Measurements from ENCODE around the gene SLC16A3. TPM values are rescaled to one million over a fixed set of nuclear protein-coding genes. Genes with fewer than 3 reads are reported as not detected.
"Not testable (repeated sequence)": the region's sequence is repeated elsewhere in the genome, so short reads cannot be mapped to it uniquely, and the experiment has no call there.

Gene SLC16A3
- total RNA-seq, 1 donor from 2014 or later, result 115 TPM

DNA sequence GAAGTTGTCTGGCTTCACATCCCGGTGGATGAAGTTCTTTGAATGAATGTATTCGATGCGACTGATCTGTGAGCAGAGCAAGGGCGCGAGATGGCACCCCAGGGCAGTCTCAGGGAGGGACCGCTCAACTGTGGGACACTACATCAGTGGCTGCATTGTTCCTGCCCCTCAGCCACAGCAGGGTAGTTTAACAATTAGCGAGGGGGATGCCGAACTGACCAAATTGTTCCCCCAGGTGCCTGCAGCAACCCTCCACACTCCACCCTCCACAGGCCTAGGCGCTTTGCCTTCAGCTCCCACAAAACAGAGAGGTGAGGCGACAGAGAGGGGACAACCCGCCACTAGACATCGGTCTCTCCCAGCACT, 24.3 kb downstream of the SLC16A3 start:
- H3K27me3 Mint-ChIP-seq (ENCODE audit: insufficient read depth), result no peaks in the 10 kb centered on the region
- peaks cover 50% of the 10 kb centered on the region for H3K36me3 Mint-ChIP-seq (ENCODE audit: low read depth)
- peaks cover 8% of the 10 kb centered on the region for H3K4me1 Mint-ChIP-seq (ENCODE audit: low read depth)
- intact Hi-C loops (cut with micrococcal nuclease), result no loop called here
- no peak overlapping the region for H3K4me3 Mint-ChIP-seq
- DNase-seq (ENCODE audit: low spot score), result no peak
- H3K9me3 Mint-ChIP-seq, result no peaks in the 10 kb centered on the region
- H3K27ac Mint-ChIP-seq, result no peak overlapping the region

DNA sequence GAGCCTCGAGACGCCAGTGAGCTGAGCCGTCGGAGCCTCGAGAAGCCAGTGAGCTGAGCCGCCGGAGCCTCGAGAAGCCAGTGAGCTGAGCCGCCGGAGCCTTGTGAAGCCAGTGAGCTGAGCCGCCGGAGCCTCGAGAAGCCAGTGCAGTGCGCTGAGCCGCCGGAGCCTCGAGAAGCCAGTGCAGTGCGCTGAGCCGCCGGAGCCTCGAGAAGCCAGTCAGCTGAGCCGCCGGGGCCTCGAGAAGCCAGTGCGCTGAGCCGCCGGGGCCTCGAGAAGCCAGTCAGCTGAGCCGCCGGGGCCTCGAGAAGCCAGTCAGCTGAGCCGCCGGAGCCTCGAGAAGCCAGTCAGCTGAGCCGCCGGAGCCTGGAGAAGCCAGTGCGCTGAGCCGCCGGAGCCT, 25.3 kb downstream of the SLC16A3 start:
- peaks cover 57% of the 10 kb centered on the region for H3K36me3 Mint-ChIP-seq (ENCODE audit: low read depth)

DNA sequence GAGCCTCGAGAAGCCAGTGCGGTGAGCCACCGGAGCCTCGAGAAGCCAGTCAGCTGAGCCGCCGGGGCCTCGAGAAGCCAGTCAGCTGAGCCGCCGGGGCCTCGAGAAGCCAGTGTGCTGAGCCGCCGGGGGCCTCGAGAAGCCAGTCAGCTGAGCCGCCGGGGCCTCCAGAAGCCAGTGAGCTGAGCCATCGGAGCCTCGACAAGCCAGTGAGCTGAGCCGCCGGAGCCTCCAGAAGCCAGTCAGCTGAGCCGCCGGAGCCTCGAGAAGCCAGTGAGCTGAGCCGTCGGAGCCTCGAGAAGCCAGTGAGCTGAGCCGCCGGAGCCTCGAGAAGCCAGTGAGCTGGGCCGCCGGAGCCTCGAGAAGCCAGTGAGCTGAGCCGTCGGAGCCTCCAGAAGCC, 25.9 kb downstream of the SLC16A3 start:
- H3K4me3 Mint-ChIP-seq; H3K27ac Mint-ChIP-seq; H3K9me3 Mint-ChIP-seq; DNase-seq (ENCODE audit: low spot score); H3K27me3 Mint-ChIP-seq (ENCODE audit: insufficient read depth); intact Hi-C loops (cut with micrococcal nuclease); H3K4me1 Mint-ChIP-seq (ENCODE audit: low read depth): not testable (repeated sequence)
- peaks cover 63% of the 10 kb centered on the region for H3K36me3 Mint-ChIP-seq (ENCODE audit: low read depth)

More for the DNA sequence above, 25.3 kb downstream of the SLC16A3 start:
- H3K4me3 Mint-ChIP-seq; intact Hi-C loops (cut with micrococcal nuclease); DNase-seq (ENCODE audit: low spot score); H3K27me3 Mint-ChIP-seq (ENCODE audit: insufficient read depth); H3K27ac Mint-ChIP-seq; H3K9me3 Mint-ChIP-seq; H3K4me1 Mint-ChIP-seq (ENCODE audit: low read depth): not testable (repeated sequence)

DNA sequence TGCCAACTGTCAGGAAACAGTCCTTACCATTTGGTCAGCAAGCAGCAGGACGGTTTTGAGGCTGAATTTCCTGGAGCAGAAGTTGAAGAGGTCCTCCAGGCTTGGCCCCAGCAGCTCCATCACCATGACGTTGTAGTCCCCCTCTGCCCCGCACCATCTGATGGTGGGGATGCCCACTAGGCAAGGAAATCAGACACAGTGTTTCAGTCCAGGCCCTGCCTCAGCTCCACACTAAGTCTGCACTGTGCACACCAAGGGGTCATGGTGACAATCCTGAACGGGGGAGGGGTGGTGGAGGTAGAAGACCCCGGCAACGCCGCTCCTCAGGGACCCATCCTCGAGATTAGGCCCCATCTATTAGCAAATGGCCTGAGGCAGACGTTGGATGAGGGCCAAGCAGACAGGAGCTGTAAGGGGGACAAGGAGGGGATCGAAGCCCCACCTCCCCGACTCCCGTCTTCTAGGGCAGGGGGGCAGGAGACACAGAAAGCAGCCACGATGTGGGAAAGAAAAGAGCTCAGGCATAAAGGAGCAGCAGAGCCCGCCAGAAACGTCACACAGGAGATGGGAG, 26.6 kb downstream of the SLC16A3 start:
- Mint-ChIP-seq H3K27ac (no peak overlapping the region), H3K4me1 (ENCODE audit: low read depth) (peaks cover 8% of the 10 kb centered on the region), H3K36me3 (ENCODE audit: low read depth) (peaks cover 69% of the 10 kb centered on the region), H3K4me3 (no peak overlapping the region), H3K9me3 (no peaks in the 10 kb centered on the region), H3K27me3 (ENCODE audit: insufficient read depth) (no peaks in the 10 kb centered on the region)
- DNase-seq (ENCODE audit: low spot score), result no peak
- intact Hi-C loops (cut with micrococcal nuclease), result no loop called here

DNA sequence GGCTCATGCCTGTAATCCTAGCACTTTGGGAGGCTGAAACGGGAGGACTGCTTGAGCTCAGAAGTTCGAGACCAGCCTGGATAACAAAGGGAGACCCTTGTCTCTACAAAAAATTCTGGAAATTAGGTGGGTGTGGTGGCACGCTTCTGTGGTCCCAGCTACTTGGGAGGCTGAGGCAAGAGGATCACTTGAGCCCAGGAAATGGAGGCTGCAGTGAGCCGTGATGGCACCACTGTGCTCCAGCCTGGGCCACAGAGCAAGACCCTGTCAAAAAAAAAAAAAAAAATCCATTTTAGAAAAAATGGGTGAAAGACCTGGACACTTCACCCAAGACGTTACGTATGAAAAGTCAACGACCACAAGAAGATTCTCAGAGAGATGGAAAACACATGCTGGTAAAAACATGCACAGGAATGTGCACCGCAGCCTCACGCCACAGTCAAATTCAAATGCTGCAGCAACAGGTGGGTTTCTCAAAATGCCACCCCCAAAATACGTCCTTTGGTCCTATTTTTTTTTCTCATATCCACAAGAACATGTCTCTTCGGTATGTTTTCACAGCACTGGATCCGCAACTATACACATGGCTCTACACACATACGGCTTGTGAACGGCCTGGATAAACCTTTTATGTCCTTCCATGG, 27.5 kb downstream of the SLC16A3 start:
- intact Hi-C loops (cut with micrococcal nuclease), result no loop called here
- peaks cover 72% of the 10 kb centered on the region for H3K36me3 Mint-ChIP-seq (ENCODE audit: low read depth)
- no peaks in the 10 kb centered on the region for H3K27me3 Mint-ChIP-seq (ENCODE audit: insufficient read depth)
- peak overlapping the region; percentile 4 for H3K27ac Mint-ChIP-seq
- no peak for DNase-seq (ENCODE audit: low spot score)
- H3K9me3 Mint-ChIP-seq, result no peaks in the 10 kb centered on the region
- peaks cover 8% of the 10 kb centered on the region for H3K4me1 Mint-ChIP-seq (ENCODE audit: low read depth)
- no peak overlapping the region for H3K4me3 Mint-ChIP-seq

DNA sequence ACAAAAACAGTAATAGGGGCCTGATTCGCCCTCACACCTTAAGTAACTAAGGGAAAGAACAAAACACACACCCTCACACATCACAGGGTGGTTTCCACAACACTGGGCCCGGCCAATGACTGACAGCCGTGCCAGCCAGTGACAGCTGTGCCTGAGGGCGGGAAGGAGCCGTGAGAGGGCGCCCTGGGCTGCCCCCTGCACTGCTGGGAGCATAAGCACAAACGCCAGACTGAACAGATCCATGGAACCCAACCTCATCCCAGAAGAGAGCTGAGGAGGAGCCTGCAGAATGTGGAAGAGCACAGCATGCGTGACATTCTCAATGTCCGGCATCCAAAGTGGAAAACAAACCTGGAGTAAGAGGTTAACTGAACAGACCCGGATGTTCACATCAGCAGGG, 28.6 kb downstream of the SLC16A3 start:
- no peaks in the 10 kb centered on the region for H3K27me3 Mint-ChIP-seq (ENCODE audit: insufficient read depth)
- H3K36me3 Mint-ChIP-seq (ENCODE audit: low read depth), result peaks cover 73% of the 10 kb centered on the region
- H3K9me3 Mint-ChIP-seq, result no peaks in the 10 kb centered on the region
- H3K27ac Mint-ChIP-seq, result peak overlapping the region; percentile 25
- intact Hi-C loops (cut with micrococcal nuclease), result no loop called here
- H3K4me1 Mint-ChIP-seq (ENCODE audit: low read depth), result peaks cover 8% of the 10 kb centered on the region
- H3K4me3 Mint-ChIP-seq, result no peak overlapping the region
- no peak for DNase-seq (ENCODE audit: low spot score)

DNA sequence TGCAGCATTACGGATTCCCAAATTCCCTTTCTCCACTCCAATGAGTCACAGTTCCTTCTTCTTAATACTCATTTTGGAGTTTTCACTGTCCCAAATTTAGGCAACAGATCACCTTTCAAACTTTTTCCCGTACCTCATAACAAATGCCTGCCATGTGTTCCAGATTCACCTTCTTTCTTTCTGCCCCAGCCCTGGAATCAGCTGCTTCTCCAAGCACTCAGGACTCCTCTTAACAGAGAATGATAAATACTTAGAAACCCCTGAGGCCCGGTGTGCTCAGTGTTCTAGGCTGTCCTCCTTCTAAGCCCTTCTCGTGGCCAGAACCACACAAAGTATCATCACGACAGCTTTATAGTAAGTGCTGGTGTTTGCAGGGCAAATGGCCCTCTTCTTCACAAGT, 29.7 kb downstream of the SLC16A3 start:
- peaks cover 71% of the 10 kb centered on the region for H3K36me3 Mint-ChIP-seq (ENCODE audit: low read depth)
- no peaks in the 10 kb centered on the region for H3K27me3 Mint-ChIP-seq (ENCODE audit: insufficient read depth)
- intact Hi-C loops (cut with micrococcal nuclease), result no loop called here
- H3K9me3 Mint-ChIP-seq, result no peaks in the 10 kb centered on the region
- H3K4me1 Mint-ChIP-seq (ENCODE audit: low read depth), result peaks cover 8% of the 10 kb centered on the region
- no peak for DNase-seq (ENCODE audit: low spot score)
- no peak overlapping the region for H3K4me3 Mint-ChIP-seq
- peak overlapping the region; percentile 3 for H3K27ac Mint-ChIP-seq

DNA sequence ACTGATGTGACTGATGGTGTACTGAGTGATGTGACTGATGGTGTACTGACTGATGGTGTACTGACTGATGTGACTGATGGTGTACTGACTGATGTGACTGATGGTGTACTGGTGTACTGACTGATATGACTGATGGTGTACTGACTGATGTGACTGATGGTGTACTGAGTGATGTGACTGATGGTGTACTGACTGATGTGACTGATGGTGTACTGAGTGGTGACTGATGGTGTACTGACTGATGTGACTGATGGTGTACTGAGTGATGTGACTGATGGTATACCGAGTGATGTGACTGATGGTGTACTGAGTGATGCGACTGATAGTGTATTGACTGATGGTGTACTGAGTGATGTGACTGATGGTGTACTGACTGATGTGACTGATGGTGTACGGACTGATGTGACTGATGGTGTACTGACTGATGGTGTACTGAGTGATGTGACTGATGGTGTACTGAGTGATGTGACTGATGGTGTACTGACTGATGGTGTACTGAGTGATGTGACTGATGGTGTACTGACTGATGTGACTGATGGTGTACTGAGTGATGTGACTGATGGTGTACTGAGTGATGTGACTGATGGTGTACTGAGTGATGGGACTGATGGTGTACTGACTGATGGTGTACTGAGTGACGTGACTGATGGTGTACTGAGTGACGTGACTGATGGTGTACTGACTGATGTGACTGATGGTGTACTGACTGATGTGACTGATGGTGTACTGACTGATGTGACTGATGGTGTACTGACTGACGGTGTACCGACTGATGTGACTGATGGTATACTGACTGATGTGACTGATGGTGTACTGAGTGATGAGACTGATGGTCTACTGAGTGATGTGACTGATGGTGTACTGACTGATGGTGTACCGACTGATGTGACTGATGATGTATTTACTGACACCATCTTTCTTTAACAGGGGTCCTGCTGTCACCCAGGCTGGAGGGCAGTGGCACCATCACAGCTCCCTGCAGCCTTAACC, 31.4 kb downstream of the SLC16A3 start:
- H3K4me3 Mint-ChIP-seq; H3K4me1 Mint-ChIP-seq (ENCODE audit: low read depth); H3K27me3 Mint-ChIP-seq (ENCODE audit: insufficient read depth); H3K9me3 Mint-ChIP-seq; intact Hi-C loops (cut with micrococcal nuclease); DNase-seq (ENCODE audit: low spot score): not testable (repeated sequence)
- Mint-ChIP-seq H3K36me3 (ENCODE audit: low read depth) (peaks cover 78% of the 10 kb centered on the region), H3K27ac (peak overlapping the region; percentile 38)

DNA sequence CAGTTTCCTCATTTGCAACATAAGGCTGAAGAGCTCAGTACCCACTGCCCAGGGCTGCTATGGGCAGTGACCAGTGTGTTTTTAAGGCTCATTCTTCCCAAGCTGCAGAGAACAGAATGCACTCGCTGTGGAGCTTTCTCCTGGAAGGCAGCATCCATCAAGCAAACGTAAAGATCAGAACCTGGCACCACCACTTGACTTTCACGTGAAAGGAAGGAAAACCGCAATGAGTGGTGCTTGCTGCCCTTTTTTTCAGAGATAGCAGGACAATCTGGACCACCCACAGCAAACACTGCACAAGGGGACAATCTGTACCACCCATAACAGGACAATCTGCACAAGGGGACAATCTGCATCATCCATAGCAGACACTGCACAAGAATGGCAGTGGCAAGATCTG, 33.5 kb downstream of the SLC16A3 start:
- peaks cover 21% of the 10 kb centered on the region for H3K4me1 Mint-ChIP-seq (ENCODE audit: low read depth)
- H3K36me3 Mint-ChIP-seq (ENCODE audit: low read depth), result peaks cover 77% of the 10 kb centered on the region
- H3K27ac Mint-ChIP-seq, result no peak overlapping the region
- H3K27me3 Mint-ChIP-seq (ENCODE audit: insufficient read depth), result no peaks in the 10 kb centered on the region
- no peaks in the 10 kb centered on the region for H3K9me3 Mint-ChIP-seq
- no peak for DNase-seq (ENCODE audit: low spot score)
- H3K4me3 Mint-ChIP-seq, result no peak overlapping the region
- intact Hi-C loops (cut with micrococcal nuclease), result no loop called here

DNA sequence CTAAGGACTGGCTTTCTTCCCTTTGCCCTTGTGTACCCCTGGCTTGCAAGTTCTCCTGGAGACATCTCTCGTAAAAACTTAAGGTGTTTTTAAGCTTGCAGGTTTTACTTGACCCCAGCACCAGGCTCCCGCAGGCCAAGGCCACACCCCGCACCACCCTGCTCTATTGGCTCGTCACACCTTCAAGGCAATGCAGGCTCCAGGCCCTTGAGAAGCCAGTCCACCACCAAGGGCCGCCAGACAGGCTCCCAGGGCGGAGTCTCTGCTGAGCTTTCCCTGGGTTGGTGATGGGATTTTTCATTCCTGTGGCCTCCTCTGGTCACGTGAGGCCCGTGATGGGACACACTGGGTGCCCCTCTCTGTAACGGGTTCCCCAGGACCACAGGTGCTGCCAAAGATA, 34.8 kb downstream of the SLC16A3 start:
- H3K4me3 Mint-ChIP-seq, result no peak overlapping the region
- no peaks in the 10 kb centered on the region for H3K27me3 Mint-ChIP-seq (ENCODE audit: insufficient read depth)
- no peak overlapping the region for H3K27ac Mint-ChIP-seq
- H3K9me3 Mint-ChIP-seq, result no peaks in the 10 kb centered on the region
- intact Hi-C loops (cut with micrococcal nuclease), result no loop called here
- peaks cover 71% of the 10 kb centered on the region for H3K36me3 Mint-ChIP-seq (ENCODE audit: low read depth)
- peaks cover 28% of the 10 kb centered on the region for H3K4me1 Mint-ChIP-seq (ENCODE audit: low read depth)
- no peak for DNase-seq (ENCODE audit: low spot score)

DNA sequence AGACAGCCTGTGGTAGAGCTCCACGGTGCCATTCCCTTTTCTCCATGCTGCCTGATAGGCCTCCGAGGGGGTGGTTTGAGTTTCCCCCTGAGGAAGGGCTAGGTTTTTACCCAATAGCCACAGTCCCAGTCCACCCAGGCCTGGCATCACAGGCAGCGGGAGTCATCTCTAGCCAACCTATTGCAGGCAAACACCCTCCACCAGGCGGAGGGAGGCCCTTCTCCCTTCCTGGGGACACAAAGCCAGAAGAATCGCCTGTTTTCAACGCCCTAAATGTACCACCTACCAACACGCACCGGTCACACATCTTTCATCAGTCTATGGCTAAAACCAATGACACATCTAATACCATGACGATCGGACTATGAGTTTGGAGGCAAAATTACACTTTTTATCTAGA, 37.3 kb downstream of the SLC16A3 start:
- no peaks in the 10 kb centered on the region for H3K9me3 Mint-ChIP-seq
- intact Hi-C loops (cut with micrococcal nuclease), result no loop called here
- H3K4me1 Mint-ChIP-seq (ENCODE audit: low read depth), result peaks cover 53% of the 10 kb centered on the region
- peaks cover 64% of the 10 kb centered on the region for H3K36me3 Mint-ChIP-seq (ENCODE audit: low read depth)
- DNase-seq (ENCODE audit: low spot score), result no peak
- no peak overlapping the region for H3K4me3 Mint-ChIP-seq
- no peak overlapping the region for H3K27ac Mint-ChIP-seq
- no peaks in the 10 kb centered on the region for H3K27me3 Mint-ChIP-seq (ENCODE audit: insufficient read depth)

DNA sequence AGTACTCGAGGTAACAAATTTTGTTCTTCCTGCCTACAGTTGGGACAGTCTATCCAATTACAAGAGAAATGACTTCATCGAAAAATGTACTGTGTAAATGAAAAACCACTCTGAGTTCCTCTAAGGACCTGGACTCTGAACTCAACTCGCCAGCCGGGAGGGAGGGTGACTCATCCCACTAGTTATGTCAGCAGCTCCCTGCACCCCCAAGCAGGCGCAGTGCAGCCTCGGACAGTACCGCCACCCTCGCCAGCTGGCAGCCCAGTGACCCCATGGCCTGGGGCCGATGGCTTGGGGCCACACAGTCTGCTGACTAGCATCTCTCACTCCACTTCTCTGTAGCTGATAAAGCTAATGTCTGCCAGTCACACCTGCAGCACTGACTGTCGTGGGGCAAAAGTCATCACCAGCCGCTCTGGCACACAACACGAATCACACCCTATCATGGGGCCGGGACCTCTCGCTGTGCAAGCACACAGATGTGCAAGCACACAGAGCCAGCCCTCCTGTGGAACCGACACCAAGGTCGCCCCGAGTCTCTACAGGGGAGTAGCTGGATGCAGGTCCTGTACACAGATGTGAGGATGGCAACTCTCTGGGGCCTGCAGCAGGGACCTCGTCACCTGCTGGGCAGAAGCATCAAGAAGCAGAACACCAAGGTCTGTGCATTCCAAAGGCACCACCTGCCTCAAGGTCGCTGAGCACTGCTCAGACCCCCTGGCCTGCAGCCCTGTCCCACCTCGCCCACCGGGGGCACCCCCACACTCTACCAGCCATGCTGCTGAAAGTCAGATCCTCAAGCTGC, 38.9 kb downstream of the SLC16A3 start:
- Mint-ChIP-seq H3K36me3 (ENCODE audit: low read depth) (peaks cover 59% of the 10 kb centered on the region), H3K9me3 (no peaks in the 10 kb centered on the region), H3K4me3 (peak overlapping the region; percentile 6), H3K27me3 (ENCODE audit: insufficient read depth) (no peaks in the 10 kb centered on the region), H3K4me1 (ENCODE audit: low read depth) (peaks cover 66% of the 10 kb centered on the region), H3K27ac (no peak overlapping the region)
- no peak for DNase-seq (ENCODE audit: low spot score)
- intact Hi-C loops (cut with micrococcal nuclease), result no loop called here
